Epithelial cell of proximal tubule (primary cell): Measurements from ENCODE around the gene ASH1L. TPM values are rescaled to one million over a fixed set of nuclear protein-coding genes. Genes with fewer than 3 reads are reported as not detected.

ENCODE experiments used
- DNase-seq: peaks from one replicate; pipeline ENCODE4 v3.0.0-alpha.2; 2011; ENCODE audit warnings: low read depth
- H3K4me3 ChIP-seq: 2 replicates; pipeline ENCODE4 v1.5.1; 2011; ENCODE audit warnings: low read depth, mild to moderate bottlenecking, low read length
- CTCF ChIP-seq: conservative IDR thresholded peaks from 2 replicates; pipeline ENCODE4 v1.5.1; 2012; ENCODE audit warnings: low read depth, mild to moderate bottlenecking, low read length
- total RNA-seq: library from RNA; depleted of rRNA; stranded (reverse); fragments of >200 nt; gene quantifications from 2 replicates; pipeline ENCODE4 v1.2.3, GENCODE V29; 2015

The ASH1L gene
- total RNA-seq, 1 donor from 2014 or later, result 13.4 TPM

- no peak overlapping the region for H3K4me3 ChIP-seq
- DNase-seq, result no peak
- no peak for TF ChIP-seq CTCF
Observed at GRCh38 chr1:155300553-155301329, 261.9 kb downstream of the ASH1L start.

- TF ChIP-seq CTCF, result no peak
- no peak for DNase-seq
- no peak overlapping the region for H3K4me3 ChIP-seq
Observed at GRCh38 chr1:155300024-155300423, 262.6 kb downstream of the ASH1L start.

- H3K4me3 ChIP-seq, result no peak overlapping the region
- TF ChIP-seq CTCF, result no peak
- no peak for DNase-seq
Observed at GRCh38 chr1:155297384-155297783, 265.2 kb downstream of the ASH1L start.

- DNase-seq, result no peak
- H3K4me3 ChIP-seq, result no peak overlapping the region
- no peak for TF ChIP-seq CTCF
Observed at GRCh38 chr1:155296661-155297060, 265.9 kb downstream of the ASH1L start.

- no peak overlapping the region for H3K4me3 ChIP-seq
- TF ChIP-seq CTCF, result no peak
- DNase-seq, result no peak
Observed at GRCh38 chr1:155295942-155296267, 266.7 kb downstream of the ASH1L start.

- no peak overlapping the region for H3K4me3 ChIP-seq
- TF ChIP-seq CTCF, result no peak
- no peak for DNase-seq
Observed at GRCh38 chr1:155295183-155295941, 267.2 kb downstream of the ASH1L start.
